K562 (cell line): ENCODE results near the gene GPER1. TPM values are rescaled to one million over a fixed set of nuclear protein-coding genes. Genes with fewer than 3 reads are reported as not detected.

Source experiments
- BCLAF1 ChIP-seq, 2 experiments: fragments of 450-650 bp in 1 of 2; IDR thresholded peaks; 2 replicates each; pipeline ENCODE4 v1.6.1; 2011 to 2017; ENCODE audit warnings: low read depth in 2 of 2, antibody characterized with exemption in 1 of 2, borderline replicate concordance in 1 of 2, low read length in 1 of 2, mild to moderate bottlenecking in 1 of 2, mixed read lengths in 1 of 2; ENCODE audit not compliant: control insufficient read depth in 1 of 2
- BDP1 ChIP-seq: IDR thresholded peaks from 3 replicates; pipeline ENCODE4 v1.6.1; 2011; ENCODE audit not compliant: insufficient read length, insufficient read depth
- E2F4 ChIP-seq: sonication (generic); formaldehyde crosslinking; IDR thresholded peaks from 2 replicates; pipeline ENCODE4 v1.8.0; 2022; ENCODE audit warnings: mild to moderate bottlenecking, low read depth, missing genetic modification reagents
- HDAC1 ChIP-seq, 2 experiments: fragments of 450-650 bp; IDR thresholded peaks; 2 replicates each; pipeline ENCODE4 v1.6.1; 2016 to 2017; ENCODE audit warnings: inconsistent platforms in 1 of 2, mild to moderate bottlenecking in 1 of 2, moderate library complexity in 1 of 2
- HMGXB4 ChIP-seq: sonication (generic); formaldehyde crosslinking; IDR thresholded peaks from 2 replicates; pipeline ENCODE4 v1.8.1; 2023; ENCODE audit warnings: mild to moderate bottlenecking, missing genetic modification reagents
- HNRNPH1 ChIP-seq: fragments of 200-400 bp; formaldehyde crosslinking; optimal IDR thresholded peaks from 2 replicates; pipeline ENCODE3; 2017; ENCODE audit warnings: low read depth, mild to moderate bottlenecking, low read length, moderate library complexity
- LEF1 ChIP-seq: fragments of 450-650 bp; IDR thresholded peaks from 2 replicates; pipeline ENCODE4 v1.6.1; 2016; ENCODE audit warnings: mild to moderate bottlenecking
- NBN ChIP-seq: fragments of 450-650 bp; IDR thresholded peaks from 2 replicates; pipeline ENCODE4 v1.6.1; 2016; ENCODE audit warnings: low read depth, mild to moderate bottlenecking
- NUFIP1 ChIP-seq: fragments of 450-650 bp; IDR thresholded peaks from 2 replicates; pipeline ENCODE4 v1.6.1; 2018; ENCODE audit not compliant: partially characterized antibody
- PKNOX1 ChIP-seq: fragments of 450-650 bp; IDR thresholded peaks from 2 replicates; pipeline ENCODE4 v1.6.1; 2016
- USF2 ChIP-seq: sonication (generic); formaldehyde crosslinking; IDR thresholded peaks from 2 replicates; pipeline ENCODE4 v1.5.0; 2020; ENCODE audit warnings: missing genetic modification reagents
- ZNF384 ChIP-seq: IDR thresholded peaks from 2 replicates; pipeline ENCODE4 v1.6.1; 2012; ENCODE audit warnings: low read depth, low read length, improper control_type of control experiment
- ZNF592 ChIP-seq: fragments of 450-650 bp; IDR thresholded peaks from 2 replicates; pipeline ENCODE4 v1.6.1; 2017; ENCODE audit warnings: antibody characterized with exemption, mild to moderate bottlenecking
- polyA plus RNA-seq, 8 experiments: library from polyadenylated mRNA; depleted of rRNA in 4 of 8; stranded (reverse) in 5 of 8; unstranded in 3 of 8; fragments of >200 nt; fragmentation: Nextera tagmentation in 2 of 8; fragmentation: Illumina TruSeq in 1 of 8; extraction: Ambion mirVana in 2 of 8; extraction: Trizol in 1 of 8; gene quantifications; 2 replicates each; pipeline versions ENCODE4 v1.2.1 to v1.2.3, GENCODE V29; 2011 to 2014; ENCODE audit warnings: inconsistent platforms in 1 of 8, missing spikeins in 1 of 8
- total RNA-seq, 7 experiments: library from RNA; depleted of rRNA in 6 of 7; stranded (reverse); fragments of >200 nt in 6 of 7; fragmentation: Illumina TruSeq in 2 of 7; extraction: Trizol in 2 of 7; gene quantifications; 2 replicates each; pipeline versions ENCODE4 v1.2.1 to v1.2.3, GENCODE V29; 2011 to 2021; ENCODE audit warnings: low replicate concordance in 1 of 7

Gene GPER1
- total and polyA plus RNA-seq, 9 of the 15 experiments (the other 6 are each of a cell fraction or from before 2014, with no cell fraction given), result 0.04 to 0.09 (median 0.08) TPM; not detected in 6

- no peak for TF ChIP-seq BDP1
- no peak for TF ChIP-seq ZNF384
- TF ChIP-seq E2F4 (CRISPR knock-in tag), result no peak
- 0 out of 2 replicates have a peak, but pooled peaks have one; percentile 62 for TF ChIP-seq HMGXB4 (CRISPR knock-in tag)
- TF ChIP-seq ZNF592, result no peak
- TF ChIP-seq USF2, result peak; percentile 66
- TF ChIP-seq BCLAF1 (IDR thresholded peaks at IDR 0.05; ENCODE audit: borderline replicate concordance in 1 of 2, control insufficient read depth in 1 of 2, low read depth in 2 of 2, low read length in 1 of 2), result no peak
- TF ChIP-seq NBN, result 0 out of 2 replicates have a peak, but pooled peaks have one; percentile 65
- TF ChIP-seq HDAC1 (IDR thresholded peaks at IDR 0.05), result no peak; a peak in 1 of 4 replicates
- TF ChIP-seq LEF1, result peak; percentile 81; the same call in 1 of the 2 replicates
- no peak for TF ChIP-seq NUFIP1
- no peak for TF ChIP-seq HNRNPH1
- TF ChIP-seq PKNOX1, result 0 out of 2 replicates have a peak, but pooled peaks have one; percentile 8
Measured at GRCh38 chr7:1044189-1045068, 43.5 kb upstream of the GPER1 start, which contains the start of gene GPR146 (continued).
